ENCODE results near the gene MRPL10.

Gene MRPL10

GRCh38 chr17:47857551-47858455 lies 26.5 kb upstream of the MRPL10 start:
- no peak for FAIRE-seq

- no peak for FAIRE-seq
Observed at GRCh38 chr17:47856830-47857229, 25.5 kb upstream of the MRPL10 start.

- FAIRE-seq: no peak
Observed at GRCh38 chr17:47855737-47856136, 24.4 kb upstream of the MRPL10 start.

GRCh38 chr17:47853616-47854015 lies 22.3 kb upstream of the MRPL10 start:
- FAIRE-seq: no peak

- no peak for FAIRE-seq
Observed at GRCh38 chr17:47852113-47852949, 21.0 kb upstream of the MRPL10 start.

GRCh38 chr17:47851764-47852112 lies 20.4 kb upstream of the MRPL10 start:
- no peak for FAIRE-seq

GRCh38 chr17:47850692-47851573 lies 19.6 kb upstream of the MRPL10 start, which contains the start of gene SP6:
Gene SP6 (minus strand): TSS chr17:47851163. CDS start chr17:47848429, 2,734 bp downstream.
- FAIRE-seq: no peak

GRCh38 chr17:47850373-47850691 lies 19.0 kb upstream of the MRPL10 start:
- FAIRE-seq: no peak

GRCh38 chr17:47848198-47848513 lies 16.8 kb upstream of the MRPL10 start:
- no peak for FAIRE-seq

GRCh38 chr17:47847341-47848197 lies 16.2 kb upstream of the MRPL10 start:
- no peak for FAIRE-seq

- FAIRE-seq: no peak
Observed at GRCh38 chr17:47846716-47847340, 15.5 kb upstream of the MRPL10 start.

GRCh38 chr17:47845716-47846075 lies 14.4 kb upstream of the MRPL10 start:
- FAIRE-seq: no peak

- FAIRE-seq: no peak
Observed at GRCh38 chr17:47844814-47845715, 13.7 kb upstream of the MRPL10 start.

GRCh38 chr17:47844227-47844626 lies 12.9 kb upstream of the MRPL10 start:
- FAIRE-seq: no peak

GRCh38 chr17:47843391-47843730 lies 12.0 kb upstream of the MRPL10 start:
- FAIRE-seq: no peak

- FAIRE-seq: no peak
Observed at GRCh38 chr17:47841488-47842291, 10.3 kb upstream of the MRPL10 start.

- no peak for FAIRE-seq
Observed at GRCh38 chr17:47840742-47841487, 9.6 kb upstream of the MRPL10 start, which contains the start of gene SCRN2. Gene SCRN2 (minus strand): TSS chr17:47841273. CDS start chr17:47840843, 430 bp downstream.

- no peak for FAIRE-seq
Observed at GRCh38 chr17:47840001-47840741, 8.8 kb upstream of the MRPL10 start.
